Ishikawa (cell line): ENCODE data around the gene FRK.

Experiments used
- CEBPB ChIP-seq: IDR thresholded peaks from 2 replicates; pipeline ENCODE4 v1.6.1; 2012
- CREB1 ChIP-seq: IDR thresholded peaks from 2 replicates; pipeline ENCODE4 v1.6.1; 2012; ENCODE audit warnings: low read depth
- EGR1 ChIP-seq: IDR thresholded peaks from 2 replicates; pipeline ENCODE4 v1.6.1; 2012
- EP300 ChIP-seq: IDR thresholded peaks from 2 replicates; pipeline ENCODE4 v1.6.1; 2012; ENCODE audit warnings: borderline replicate concordance
- FOXM1 ChIP-seq: IDR thresholded peaks from 2 replicates; pipeline ENCODE4 v1.6.1; 2012; ENCODE audit warnings: low read depth, borderline replicate concordance
- RAD21 ChIP-seq: IDR thresholded peaks from 2 replicates; pipeline ENCODE4 v1.6.1; 2012; ENCODE audit warnings: low read depth
- TAF1 ChIP-seq: IDR thresholded peaks from 2 replicates; pipeline ENCODE4 v1.6.1; 2012; ENCODE audit warnings: low read depth, mild to moderate bottlenecking
- TCF12 ChIP-seq: IDR thresholded peaks from 2 replicates; pipeline ENCODE4 v1.6.1; 2012; ENCODE audit warnings: low read depth
- TEAD4 ChIP-seq: IDR thresholded peaks from 2 replicates; pipeline ENCODE4 v1.6.1; 2012
- YY1 ChIP-seq: IDR thresholded peaks from 2 replicates; pipeline ENCODE4 v1.6.1; 2012; ENCODE audit warnings: low read depth
- ZBTB7A ChIP-seq: IDR thresholded peaks from 2 replicates; pipeline ENCODE4 v1.6.1; 2012; ENCODE audit warnings: low read depth
- TF ChIP-seq, protein P1 (sequence below): IDR thresholded peaks from 2 replicates; pipeline ENCODE4 v1.6.1; 2012
- TF ChIP-seq, protein P2 (sequence below): IDR thresholded peaks from 2 replicates; pipeline ENCODE4 v1.6.1; 2012
- TF ChIP-seq, protein P3 (sequence below): IDR thresholded peaks from 2 replicates; pipeline ENCODE4 v1.6.1; 2012; ENCODE audit warnings: low read depth, mild to moderate bottlenecking

GRCh38 chr6:116050737-116051136 lies 10.0 kb downstream of the FRK start:
- no peak for TF ChIP-seq EGR1
- no peak for TF ChIP-seq EP300
- no peak for TF ChIP-seq TAF1
- TF ChIP-seq FOXM1: no peak
- TF ChIP-seq, protein P1, sequence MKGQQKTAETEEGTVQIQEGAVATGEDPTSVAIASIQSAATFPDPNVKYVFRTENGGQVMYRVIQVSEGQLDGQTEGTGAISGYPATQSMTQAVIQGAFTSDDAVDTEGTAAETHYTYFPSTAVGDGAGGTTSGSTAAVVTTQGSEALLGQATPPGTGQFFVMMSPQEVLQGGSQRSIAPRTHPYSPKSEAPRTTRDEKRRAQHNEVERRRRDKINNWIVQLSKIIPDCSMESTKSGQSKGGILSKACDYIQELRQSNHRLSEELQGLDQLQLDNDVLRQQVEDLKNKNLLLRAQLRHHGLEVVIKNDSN: no peak
- TF ChIP-seq, protein P2, sequence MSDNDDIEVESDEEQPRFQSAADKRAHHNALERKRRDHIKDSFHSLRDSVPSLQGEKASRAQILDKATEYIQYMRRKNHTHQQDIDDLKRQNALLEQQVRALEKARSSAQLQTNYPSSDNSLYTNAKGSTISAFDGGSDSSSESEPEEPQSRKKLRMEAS: no peak
- TF ChIP-seq YY1: no peak
- no peak for TF ChIP-seq TCF12
- TF ChIP-seq CEBPB: no peak
- no peak for TF ChIP-seq TEAD4
- TF ChIP-seq, protein P3, sequence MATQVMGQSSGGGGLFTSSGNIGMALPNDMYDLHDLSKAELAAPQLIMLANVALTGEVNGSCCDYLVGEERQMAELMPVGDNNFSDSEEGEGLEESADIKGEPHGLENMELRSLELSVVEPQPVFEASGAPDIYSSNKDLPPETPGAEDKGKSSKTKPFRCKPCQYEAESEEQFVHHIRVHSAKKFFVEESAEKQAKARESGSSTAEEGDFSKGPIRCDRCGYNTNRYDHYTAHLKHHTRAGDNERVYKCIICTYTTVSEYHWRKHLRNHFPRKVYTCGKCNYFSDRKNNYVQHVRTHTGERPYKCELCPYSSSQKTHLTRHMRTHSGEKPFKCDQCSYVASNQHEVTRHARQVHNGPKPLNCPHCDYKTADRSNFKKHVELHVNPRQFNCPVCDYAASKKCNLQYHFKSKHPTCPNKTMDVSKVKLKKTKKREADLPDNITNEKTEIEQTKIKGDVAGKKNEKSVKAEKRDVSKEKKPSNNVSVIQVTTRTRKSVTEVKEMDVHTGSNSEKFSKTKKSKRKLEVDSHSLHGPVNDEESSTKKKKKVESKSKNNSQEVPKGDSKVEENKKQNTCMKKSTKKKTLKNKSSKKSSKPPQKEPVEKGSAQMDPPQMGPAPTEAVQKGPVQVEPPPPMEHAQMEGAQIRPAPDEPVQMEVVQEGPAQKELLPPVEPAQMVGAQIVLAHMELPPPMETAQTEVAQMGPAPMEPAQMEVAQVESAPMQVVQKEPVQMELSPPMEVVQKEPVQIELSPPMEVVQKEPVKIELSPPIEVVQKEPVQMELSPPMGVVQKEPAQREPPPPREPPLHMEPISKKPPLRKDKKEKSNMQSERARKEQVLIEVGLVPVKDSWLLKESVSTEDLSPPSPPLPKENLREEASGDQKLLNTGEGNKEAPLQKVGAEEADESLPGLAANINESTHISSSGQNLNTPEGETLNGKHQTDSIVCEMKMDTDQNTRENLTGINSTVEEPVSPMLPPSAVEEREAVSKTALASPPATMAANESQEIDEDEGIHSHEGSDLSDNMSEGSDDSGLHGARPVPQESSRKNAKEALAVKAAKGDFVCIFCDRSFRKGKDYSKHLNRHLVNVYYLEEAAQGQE: no peak
- no peak for TF ChIP-seq ZBTB7A
- no peak for TF ChIP-seq CREB1
- TF ChIP-seq RAD21: no peak
